Testis (tissue), 3 donors: ENCODE results near the gene NMT1. TPM values are rescaled to one million over a fixed set of nuclear protein-coding genes. Genes with fewer than 3 reads are reported as not detected.

Experiments
- DNase-seq: peaks from one replicate; pipeline ENCODE4 v3.0.0-alpha.2; 2019
- H3K27ac ChIP-seq, 2 donors: fragments of 200-600 bp; sonication (generic); one replicate each; pipeline ENCODE4 v1.5.1; 2019
- H3K27me3 ChIP-seq: fragments of 200-600 bp; sonication (generic); one replicate; pipeline ENCODE4 v1.5.1; 2019
- H3K36me3 ChIP-seq: fragments of 200-600 bp; sonication (generic); one replicate; pipeline ENCODE4 v1.5.1; 2017; ENCODE audit warnings: low read depth; ENCODE audit errors: missing control alignments
- H3K4me1 ChIP-seq: fragments of 200-600 bp; sonication (generic); one replicate; pipeline ENCODE4 v1.5.1; 2019
- H3K4me3 ChIP-seq, 2 donors: fragments of 200-600 bp; sonication (generic); one replicate each; pipeline ENCODE4 v1.5.1; 2017 to 2019
- H3K9me3 ChIP-seq: fragments of 200-600 bp; sonication (generic); one replicate; pipeline ENCODE4 v1.5.1; 2017
- POLR2A ChIP-seq: fragments of 450-650 bp; IDR thresholded peaks from one replicate; pipeline ENCODE4 v1.6.1; 2017; ENCODE audit warnings: antibody characterized with exemption, mild to moderate bottlenecking, moderate library complexity
- WGBS, 2 donors: methylation state at CpG; one replicate each; pipeline ENCODE4 v1.1.5; 2018; 5-methylcytosine and 5-hydroxymethylcytosine counted together
- intact Hi-C: fragments of 100-400 bp; cut with DNase I; formaldehyde crosslinking; loops from one replicate; pipeline ENCODE4 v1.15.1; 2023; ENCODE audit warnings: low total_unique reads
- polyA plus RNA-seq: library from polyadenylated mRNA; stranded (reverse); fragments of 350-450 nt; fragmentation: Illumina TruSeq; extraction: RNeasy Lipid Tissue Mini Kit (QIAGEN cat#74804); gene quantifications from one replicate; pipeline ENCODE4 v1.2.3, GENCODE V29; 2014; ENCODE audit warnings: low read depth, low replicate concordance; ENCODE audit not compliant: insufficient read depth
- total RNA-seq, 2 donors: library from RNA; depleted of rRNA; stranded (reverse); fragments of >200 nt; gene quantifications; one replicate each; pipeline ENCODE4 v1.2.3, GENCODE V29; 2016
- TF ChIP-seq, protein P1 (sequence below), 3 experiments: fragments of 450-650 bp in 2 of 3; fragments of 200-600 bp in 1 of 3; sonication (generic) in 1 of 3; IDR thresholded peaks; one replicate each; pipeline ENCODE4 v1.5.1; 2016 to 2019; ENCODE audit warnings: antibody characterized with exemption in 3 of 3, mild to moderate bottlenecking in 2 of 3, moderate library complexity in 1 of 3

NMT1 gene
- total and polyA plus RNA-seq, 3 donors from 2014 or later, result 76.1 to 143 (median 79.0) TPM

GRCh38 chr17:45104497-45104896 lies 43.4 kb downstream of the NMT1 start:
- Histone ChIP-seq H3K27me3 (no peaks in the 10 kb centered on the region), H3K9me3 (no peaks in the 10 kb centered on the region), H3K36me3 (no peaks in the 10 kb centered on the region), H3K27ac (peak overlapping the region in 1 of 2 donors; percentile 77), H3K4me1 (peaks cover 43% of the 10 kb centered on the region), H3K4me3 (no peak overlapping the region)
- no peak for TF ChIP-seq POLR2A
- TF ChIP-seq, protein P1, sequence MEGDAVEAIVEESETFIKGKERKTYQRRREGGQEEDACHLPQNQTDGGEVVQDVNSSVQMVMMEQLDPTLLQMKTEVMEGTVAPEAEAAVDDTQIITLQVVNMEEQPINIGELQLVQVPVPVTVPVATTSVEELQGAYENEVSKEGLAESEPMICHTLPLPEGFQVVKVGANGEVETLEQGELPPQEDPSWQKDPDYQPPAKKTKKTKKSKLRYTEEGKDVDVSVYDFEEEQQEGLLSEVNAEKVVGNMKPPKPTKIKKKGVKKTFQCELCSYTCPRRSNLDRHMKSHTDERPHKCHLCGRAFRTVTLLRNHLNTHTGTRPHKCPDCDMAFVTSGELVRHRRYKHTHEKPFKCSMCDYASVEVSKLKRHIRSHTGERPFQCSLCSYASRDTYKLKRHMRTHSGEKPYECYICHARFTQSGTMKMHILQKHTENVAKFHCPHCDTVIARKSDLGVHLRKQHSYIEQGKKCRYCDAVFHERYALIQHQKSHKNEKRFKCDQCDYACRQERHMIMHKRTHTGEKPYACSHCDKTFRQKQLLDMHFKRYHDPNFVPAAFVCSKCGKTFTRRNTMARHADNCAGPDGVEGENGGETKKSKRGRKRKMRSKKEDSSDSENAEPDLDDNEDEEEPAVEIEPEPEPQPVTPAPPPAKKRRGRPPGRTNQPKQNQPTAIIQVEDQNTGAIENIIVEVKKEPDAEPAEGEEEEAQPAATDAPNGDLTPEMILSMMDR (IDR thresholded peaks at IDR 0.05), result no peak
- WGBS, 2 donors, result 84 to 88% methylated on average over 6 of the region's 6 CpGs
- intact Hi-C loops, result no loop called here
- no peak for DNase-seq

DNA sequence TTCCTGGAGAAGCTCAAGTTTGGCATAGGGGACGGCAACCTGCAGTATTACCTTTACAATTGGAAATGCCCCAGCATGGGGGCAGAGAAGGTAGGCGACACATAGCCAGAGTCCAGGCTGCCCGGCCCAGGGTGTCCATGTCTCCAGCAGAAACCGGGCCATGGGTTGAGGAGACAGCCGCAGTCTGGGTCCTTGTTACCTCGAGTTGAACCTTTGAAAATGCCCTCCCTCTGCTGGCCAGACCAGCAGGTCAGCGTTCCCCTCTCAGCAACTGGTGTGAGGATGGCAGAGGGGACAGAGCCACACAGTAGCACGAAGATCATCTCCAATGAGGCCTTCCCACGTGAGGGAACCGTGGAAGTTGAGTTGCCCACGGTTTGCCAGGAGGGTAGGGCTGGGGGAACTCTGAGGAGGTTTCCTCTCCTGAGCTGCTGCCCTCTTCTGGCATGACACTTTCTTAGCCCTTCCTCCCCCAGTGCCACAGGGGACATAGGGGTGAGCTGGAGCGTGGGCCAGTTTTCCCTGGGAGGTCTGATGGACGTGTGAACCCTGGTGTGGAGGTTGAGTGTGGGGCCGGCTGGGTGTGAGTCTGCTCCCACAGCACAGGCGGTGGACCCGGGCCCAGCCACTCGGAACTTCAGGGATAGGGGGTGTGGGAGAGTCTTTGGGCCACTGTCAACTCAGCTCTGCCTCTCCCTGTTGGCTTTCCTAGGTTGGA lies 43.9 kb downstream of the NMT1 start:
- peak overlapping the region in 1 of 2 donors; percentile 77 for H3K27ac ChIP-seq
- no peaks in the 10 kb centered on the region for H3K9me3 ChIP-seq
- WGBS, 2 donors, result 80 to 81% methylated on average over 14 to 17 of the region's 17 CpGs
- no peak for TF ChIP-seq POLR2A
- TF ChIP-seq, protein P1 (IDR thresholded peaks at IDR 0.05), result no peak
- peaks cover 43% of the 10 kb centered on the region for H3K4me1 ChIP-seq
- no peak overlapping the region for H3K4me3 ChIP-seq
- no peak for DNase-seq
- intact Hi-C loops, result no loop called here
- H3K36me3 ChIP-seq, result no peaks in the 10 kb centered on the region
- H3K27me3 ChIP-seq, result no peaks in the 10 kb centered on the region

- no peak overlapping the region for H3K4me3 ChIP-seq
- peak overlapping the region in 1 of 2 donors; percentile 50 for H3K27ac ChIP-seq
- H3K4me1 ChIP-seq, result peaks cover 53% of the 10 kb centered on the region
- DNase-seq, result no peak
- 84 to 90% methylated on average over 5 of the region's 5 CpGs for WGBS, 2 donors
- TF ChIP-seq POLR2A, result no peak
- TF ChIP-seq, protein P1 (IDR thresholded peaks at IDR 0.05), result no peak
- no peaks in the 10 kb centered on the region for H3K27me3 ChIP-seq
- no peaks in the 10 kb centered on the region for H3K9me3 ChIP-seq
- H3K36me3 ChIP-seq, result no peaks in the 10 kb centered on the region
- intact Hi-C loops, result no loop called here
Measured at GRCh38 chr17:45106096-45106495, 45.0 kb downstream of the NMT1 start.

GRCh38 chr17:45106582-45106981 lies 45.5 kb downstream of the NMT1 start:
- H3K27me3 ChIP-seq, result no peaks in the 10 kb centered on the region
- peak overlapping the region in 1 of 2 donors; percentile 50 for H3K27ac ChIP-seq
- H3K4me1 ChIP-seq, result peaks cover 57% of the 10 kb centered on the region
- no peak overlapping the region for H3K4me3 ChIP-seq
- WGBS, 2 donors, result 84 to 89% methylated on average over 5 of the region's 5 CpGs
- DNase-seq, result no peak
- H3K36me3 ChIP-seq, result no peaks in the 10 kb centered on the region
- intact Hi-C loops, result no loop called here
- no peak for TF ChIP-seq POLR2A
- TF ChIP-seq, protein P1 (IDR thresholded peaks at IDR 0.05), result no peak
- no peaks in the 10 kb centered on the region for H3K9me3 ChIP-seq
